NCI-H748 treated with DMSO at 0.1 percent for 48 hours (cell line): Measurements from ENCODE around the gene MYRIP.
"Not testable (repeated sequence)": the region's sequence is repeated elsewhere in the genome, so short reads cannot be mapped to it uniquely, and the experiment has no call there.

ENCODE experiments used
- DNase-seq: peaks from one replicate; lab custom pipeline; 2025; lab: John Stamatoyannopoulos, UW

Gene MYRIP

GRCh38 chr3:40129981-40130380, 320.6 kb downstream of the MYRIP start:
- no peak for DNase-seq

DNA sequence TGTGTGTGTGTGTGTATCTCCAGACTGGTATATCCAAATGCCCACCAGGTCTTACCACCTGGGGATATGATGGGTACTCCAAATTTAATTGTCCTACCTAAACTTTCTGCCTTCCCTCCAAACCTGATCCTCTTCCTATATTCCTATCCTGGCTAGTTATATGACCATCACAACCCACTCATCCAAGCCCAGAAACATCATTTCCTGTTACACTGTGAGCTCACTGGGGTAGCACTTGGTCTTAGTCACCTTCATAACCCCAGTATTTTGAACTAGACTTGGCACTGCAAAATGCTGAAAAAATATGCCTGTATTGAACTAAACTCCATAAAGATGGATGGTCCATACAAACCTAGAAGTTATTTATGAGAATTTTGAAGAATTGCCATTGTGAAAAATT, 321.3 kb downstream of the MYRIP start:
- no peak for DNase-seq

- DNase-seq = not testable (repeated sequence)
These were observed 324.6 kb downstream of the MYRIP start for GRCh38 chr3:40133886-40134575.

DNA sequence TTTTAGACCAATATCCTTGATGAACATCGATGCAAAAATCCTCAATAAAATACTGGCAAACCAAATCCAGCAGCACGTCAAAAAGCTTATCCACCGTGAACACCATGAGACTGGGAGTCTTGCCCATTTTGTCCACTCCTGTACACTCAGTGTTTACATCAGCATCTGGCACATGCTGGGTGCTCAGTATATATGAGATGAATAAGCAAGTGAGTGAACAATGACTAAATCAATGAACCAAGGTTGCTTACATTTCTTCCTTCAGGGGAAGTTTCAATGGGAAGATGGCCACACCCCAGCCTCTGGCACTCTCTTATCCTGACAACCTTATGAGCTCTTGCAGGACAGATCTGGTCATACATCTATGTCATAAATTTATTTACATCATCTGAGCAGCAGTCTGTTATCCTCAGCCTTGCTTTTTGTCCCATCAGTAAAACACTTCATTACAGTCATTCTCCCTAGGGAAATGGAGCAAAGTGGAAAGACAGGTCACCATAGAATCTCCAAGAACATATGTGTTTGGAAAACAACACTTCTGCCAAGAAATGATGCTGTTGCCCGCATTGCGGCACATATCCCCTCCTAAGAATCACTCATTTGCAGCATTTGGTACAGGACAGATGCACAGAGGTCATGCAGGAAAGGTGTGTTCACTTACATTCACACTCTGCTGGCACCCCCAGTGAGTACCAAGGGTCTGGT, 328.3 kb downstream of the MYRIP start:
- DNase-seq = no peak

- DNase-seq = no peak
These were observed 334.1 kb downstream of the MYRIP start for GRCh38 chr3:40143283-40144090.

DNA sequence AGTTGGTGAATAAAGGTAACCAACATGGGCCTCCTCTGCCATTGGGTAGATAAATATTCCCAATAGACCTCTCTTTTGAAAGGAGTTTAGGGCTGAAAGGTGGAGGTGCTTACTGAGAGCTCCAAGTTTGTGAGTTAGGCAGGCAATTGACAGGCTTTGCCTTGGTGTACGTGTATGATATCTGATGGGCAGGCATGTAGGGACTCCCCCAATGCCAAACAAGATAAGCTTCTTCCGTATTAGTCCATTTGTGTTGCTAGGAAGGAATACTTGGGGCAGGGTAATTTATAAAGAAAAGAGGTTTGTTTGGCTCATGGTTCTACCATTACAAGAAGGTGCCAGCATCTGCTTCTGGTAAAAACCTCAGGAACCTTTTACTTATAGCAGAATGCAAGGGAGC, 339.4 kb downstream of the MYRIP start:
- no peak for DNase-seq

GRCh38 chr3:40152482-40153133, 343.2 kb downstream of the MYRIP start:
- DNase-seq = no peak

DNA sequence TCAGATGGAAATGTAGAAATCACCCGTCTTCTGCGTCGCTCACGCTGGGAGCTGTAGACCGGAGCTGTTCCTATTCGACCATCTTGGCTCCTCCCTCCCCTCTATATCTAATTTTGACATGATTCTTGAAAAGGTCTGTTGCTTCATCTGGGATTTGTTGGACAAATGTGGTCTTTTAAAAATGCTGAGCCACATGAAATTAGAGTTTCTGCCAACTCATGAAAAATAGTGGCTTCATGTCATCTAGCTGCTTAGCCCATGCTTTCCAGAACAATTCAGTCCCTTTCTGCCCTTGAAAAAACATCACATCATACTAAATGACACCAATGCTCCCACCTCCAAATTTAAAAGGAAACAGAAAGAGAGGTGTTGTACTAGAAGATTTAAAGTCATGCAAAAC, 351.5 kb downstream of the MYRIP start:
- DNase-seq = no peak

DNA sequence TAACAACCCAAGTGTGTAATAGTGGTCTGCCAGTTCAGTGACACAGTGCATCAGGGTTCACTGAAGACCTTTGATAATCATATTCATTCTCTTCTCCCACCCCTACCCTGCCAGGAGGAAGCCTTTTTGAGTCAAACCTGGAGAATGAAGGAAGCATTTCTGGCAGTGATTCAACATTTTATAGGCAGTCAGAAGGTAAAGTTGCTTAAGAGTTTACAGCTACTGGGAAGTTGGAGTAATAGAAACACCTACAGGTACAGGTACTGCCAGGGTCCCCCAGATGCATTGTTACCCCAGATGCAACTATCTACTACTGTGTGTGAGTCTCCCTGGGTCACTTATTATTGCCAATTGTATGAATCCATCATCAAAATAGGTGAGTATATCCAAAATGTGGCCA, 353.2 kb downstream of the MYRIP start:
- DNase-seq = no peak

GRCh38 chr3:40166997-40167396, 357.6 kb downstream of the MYRIP start:
- DNase-seq = no peak

DNA sequence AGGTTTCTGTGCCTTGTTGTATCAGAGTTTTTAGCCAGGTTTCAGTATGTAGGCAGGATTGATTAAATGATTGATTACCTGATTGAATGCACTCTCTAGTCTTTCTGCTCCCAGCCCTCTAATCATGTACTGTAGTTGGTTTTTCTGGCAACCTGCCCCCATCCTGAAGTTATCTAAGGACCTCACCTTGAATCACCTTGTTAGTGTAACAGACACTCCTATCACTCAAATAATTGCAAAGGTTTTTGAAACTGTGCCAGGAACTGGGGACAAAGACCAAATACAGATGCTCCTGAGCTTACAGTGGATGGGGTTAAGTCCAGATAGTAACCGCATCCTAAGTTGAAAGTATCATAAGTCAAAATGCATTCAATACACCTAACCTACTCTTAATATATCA, 358.5 kb downstream of the MYRIP start:
- no peak for DNase-seq

GRCh38 chr3:40169983-40170382, 360.6 kb downstream of the MYRIP start:
- DNase-seq = no peak

DNA sequence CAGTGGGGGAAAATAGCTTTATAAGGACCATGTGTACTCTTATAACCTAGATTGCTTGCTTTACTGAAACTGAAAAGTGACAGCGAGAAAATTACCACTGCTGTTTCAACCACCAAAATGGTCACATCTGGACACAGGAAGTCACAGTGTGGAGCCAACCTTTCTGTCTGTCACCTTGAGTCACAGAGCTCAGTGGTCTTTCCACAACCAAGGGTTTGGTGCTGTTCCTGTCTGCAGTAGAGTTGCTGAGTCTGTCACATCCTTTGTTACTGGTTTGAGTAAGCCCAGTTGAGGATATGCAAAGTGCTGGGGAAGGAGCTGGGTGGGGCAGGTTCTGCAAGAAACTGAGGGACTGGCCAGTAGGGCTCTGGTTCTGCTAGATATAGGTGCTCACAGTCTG, 361.0 kb downstream of the MYRIP start:
- DNase-seq = no peak

DNA sequence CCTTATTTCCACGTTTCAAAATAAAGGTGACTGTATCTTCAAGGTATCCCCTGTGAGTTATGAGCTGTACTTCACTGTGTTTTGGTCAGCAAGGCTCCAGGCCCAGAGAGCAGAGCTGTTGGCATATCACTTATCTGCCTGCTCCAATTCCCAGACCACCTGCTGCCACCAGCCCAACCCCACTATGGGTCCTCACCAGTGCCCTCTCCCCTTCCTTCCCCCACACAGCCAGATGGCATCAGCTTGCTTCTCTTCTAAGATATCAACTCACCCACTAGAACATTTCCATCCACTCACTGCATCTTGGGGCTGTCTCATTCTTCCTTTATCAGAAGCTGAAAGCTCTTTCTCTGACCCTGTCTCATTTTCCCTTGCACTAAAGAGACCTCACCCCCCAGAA, 363.2 kb downstream of the MYRIP start:
- DNase-seq = no peak

DNA sequence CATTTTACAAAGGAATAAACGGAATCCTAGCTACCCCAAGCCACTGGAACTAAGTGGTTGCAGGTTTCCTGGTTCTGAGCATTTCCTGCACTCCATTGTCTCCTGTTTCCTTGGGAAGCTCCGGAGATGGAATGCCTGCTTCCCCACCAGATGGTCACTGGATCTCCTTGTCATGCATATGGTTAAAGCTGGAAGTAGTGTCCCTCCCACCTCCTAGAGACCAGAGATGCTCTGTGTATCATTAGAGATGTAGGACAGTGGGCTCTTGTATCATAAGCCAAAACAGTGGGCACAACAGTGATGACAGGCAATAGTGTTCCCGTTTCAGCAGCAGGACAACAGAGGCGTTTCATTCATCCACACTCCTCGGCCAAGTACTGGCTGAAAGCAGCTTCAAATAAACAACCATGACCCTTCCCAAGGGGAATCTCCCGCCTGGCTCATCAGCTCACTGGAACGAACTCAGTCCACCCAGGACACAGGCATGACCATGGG, 363.9 kb downstream of the MYRIP start:
- DNase-seq = no peak

GRCh38 chr3:40178012-40178594, 368.7 kb downstream of the MYRIP start:
- no peak for DNase-seq

GRCh38 chr3:40179016-40179415, 369.6 kb downstream of the MYRIP start:
- DNase-seq = peak; percentile 26

GRCh38 chr3:40181182-40181581, 371.8 kb downstream of the MYRIP start:
- no peak for DNase-seq

DNA sequence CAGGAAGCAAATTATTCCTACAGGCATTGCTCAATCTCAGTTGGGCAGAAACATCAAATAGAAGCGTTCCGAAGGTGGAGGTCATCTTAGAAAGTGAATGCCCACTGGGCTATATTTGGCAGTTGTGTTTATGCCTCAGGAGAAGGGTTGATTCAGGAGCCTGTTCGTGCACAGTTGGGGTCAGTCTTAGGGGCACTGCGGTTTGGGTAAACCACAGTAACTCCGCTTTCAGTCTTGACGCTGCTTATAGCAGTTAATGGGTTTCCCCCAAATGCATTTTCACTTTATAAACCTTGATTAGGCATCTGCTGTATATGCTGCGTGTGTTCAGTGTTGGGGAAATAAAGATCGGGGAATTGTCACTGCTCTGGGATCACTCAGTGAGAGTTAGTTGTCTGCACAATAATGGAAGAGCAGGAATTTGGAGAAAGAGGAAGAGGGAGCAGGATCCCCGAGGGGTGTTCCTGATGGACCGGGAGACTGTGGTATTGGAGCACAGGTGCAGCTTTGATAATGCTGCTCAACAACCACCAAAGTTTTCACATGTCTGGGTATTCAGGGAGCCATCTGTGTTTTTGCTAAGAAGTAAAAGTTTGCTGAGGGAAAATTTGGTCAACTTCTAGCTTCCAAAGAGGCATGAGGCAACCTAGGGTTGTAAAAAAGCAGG, 375.8 kb downstream of the MYRIP start:
- DNase-seq = no peak

DNA sequence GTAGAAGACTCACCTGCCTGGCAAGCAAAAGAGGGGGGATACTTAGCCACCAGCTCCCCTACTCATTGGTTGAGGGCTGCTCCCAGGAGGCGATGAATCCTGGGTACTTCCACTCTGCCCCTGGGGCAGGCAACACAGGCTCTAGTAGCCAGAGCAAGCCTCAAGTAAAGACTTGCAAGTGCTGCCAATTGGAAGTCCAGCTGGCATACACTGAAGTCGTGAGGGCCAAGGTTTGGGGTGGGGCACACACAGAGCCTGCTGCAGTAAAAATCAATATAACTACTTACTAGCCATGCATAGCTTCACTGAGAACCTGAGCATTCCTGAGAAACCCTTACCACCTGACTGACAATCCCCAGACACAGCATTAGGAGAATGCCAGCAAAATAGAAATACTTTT, 377.1 kb downstream of the MYRIP start:
- no peak for DNase-seq

- DNase-seq = no peak
These were observed 378.5 kb downstream of the MYRIP start for GRCh38 chr3:40187945-40188344.
